Esophagus (tissue), 2 donors: ENCODE measurements around the gene NDRG3. TPM values are rescaled to one million over a fixed set of nuclear protein-coding genes. Genes with fewer than 3 reads are reported as not detected.

Source experiments
- H3K27ac ChIP-seq, 2 donors: one replicate each; pipeline ENCODE4 v1.5.1; 2013; ENCODE audit warnings: low read depth in 2 of 2, mild to moderate bottlenecking in 2 of 2, inconsistent platforms in 1 of 2, low read length in 1 of 2, moderate library complexity in 1 of 2
- H3K27me3 ChIP-seq, 2 donors: one replicate each; pipeline ENCODE4 v1.6.1; 2013; ENCODE audit warnings: low read length in 2 of 2, control low read depth in 1 of 2, mild to moderate bottlenecking in 1 of 2; ENCODE audit not compliant: insufficient read depth in 2 of 2, control insufficient read depth in 1 of 2
- H3K36me3 ChIP-seq, 2 donors: one replicate each; pipeline ENCODE4 v1.6.1; 2013; ENCODE audit warnings: low read length in 1 of 2; ENCODE audit not compliant: control insufficient read depth in 2 of 2, insufficient read depth in 2 of 2
- H3K4me1 ChIP-seq, 2 donors: one replicate each; pipeline ENCODE4 v1.6.1; 2013; ENCODE audit warnings: low read length in 1 of 2; ENCODE audit not compliant: control insufficient read depth in 2 of 2, insufficient read depth in 2 of 2
- H3K4me3 ChIP-seq, 2 donors: one replicate each; pipeline ENCODE4 v1.5.1; 2013; ENCODE audit warnings: low read length in 2 of 2, mild to moderate bottlenecking in 2 of 2, low read depth in 1 of 2, moderate library complexity in 1 of 2
- H3K9me3 ChIP-seq, 2 donors: one replicate each; pipeline ENCODE4 v1.6.1; 2013; ENCODE audit warnings: mild to moderate bottlenecking in 2 of 2, low read depth in 1 of 2, low read length in 1 of 2, moderate library complexity in 1 of 2; ENCODE audit not compliant: control insufficient read depth in 2 of 2, insufficient read depth in 1 of 2
- WGBS, 2 donors: extraction: QIAGEN DNeasy Blood & Tissue Kit; methylation state at CpG; one replicate each; pipeline ENCODE4 v1.1.7; 2013; 5-methylcytosine and 5-hydroxymethylcytosine counted together
- polyA plus RNA-seq, 2 donors: library from polyadenylated mRNA; stranded (reverse); fragments of 200-250 nt; gene quantifications; one replicate each; pipeline ENCODE4 v1.2.3, GENCODE V29; 2013
- donor health status: healthy with polysubstance abuse.
- donor health status: Bipolar disorder and iron deficiency.

NDRG3 gene
- polyA plus RNA-seq, 2 donors: 14.6 TPM

DNA sequence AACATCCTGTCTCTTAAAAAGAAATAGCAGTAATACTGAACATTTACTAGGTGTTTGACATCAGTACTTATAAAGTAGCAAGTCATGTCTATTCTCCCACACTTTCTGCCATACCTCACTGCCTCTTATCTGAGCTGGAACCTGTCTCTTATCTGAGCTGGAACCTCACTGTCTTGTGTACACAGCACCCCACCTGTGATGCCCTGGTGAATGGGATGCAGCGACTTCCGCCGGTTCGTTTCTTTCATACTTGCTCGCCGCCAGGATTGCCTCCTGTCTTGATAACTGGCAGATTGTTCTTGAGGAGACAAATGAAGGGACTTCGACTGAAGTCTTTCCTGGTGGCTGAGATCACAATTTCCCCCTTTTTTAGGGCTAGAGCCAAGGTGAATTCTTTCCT lies 24.8 kb upstream of the NDRG3 start:
- H3K4me3 ChIP-seq: no peak overlapping the region
- no peaks in the 10 kb centered on the region for H3K4me1 ChIP-seq
- H3K36me3 ChIP-seq: no peaks in the 10 kb centered on the region
- 82 to 83% methylated on average over 7 of the region's 7 CpGs for WGBS, 2 donors
- no peak overlapping the region for H3K27ac ChIP-seq
- H3K9me3 ChIP-seq: no peaks in the 10 kb centered on the region
- no peaks in the 10 kb centered on the region for H3K27me3 ChIP-seq

DNA sequence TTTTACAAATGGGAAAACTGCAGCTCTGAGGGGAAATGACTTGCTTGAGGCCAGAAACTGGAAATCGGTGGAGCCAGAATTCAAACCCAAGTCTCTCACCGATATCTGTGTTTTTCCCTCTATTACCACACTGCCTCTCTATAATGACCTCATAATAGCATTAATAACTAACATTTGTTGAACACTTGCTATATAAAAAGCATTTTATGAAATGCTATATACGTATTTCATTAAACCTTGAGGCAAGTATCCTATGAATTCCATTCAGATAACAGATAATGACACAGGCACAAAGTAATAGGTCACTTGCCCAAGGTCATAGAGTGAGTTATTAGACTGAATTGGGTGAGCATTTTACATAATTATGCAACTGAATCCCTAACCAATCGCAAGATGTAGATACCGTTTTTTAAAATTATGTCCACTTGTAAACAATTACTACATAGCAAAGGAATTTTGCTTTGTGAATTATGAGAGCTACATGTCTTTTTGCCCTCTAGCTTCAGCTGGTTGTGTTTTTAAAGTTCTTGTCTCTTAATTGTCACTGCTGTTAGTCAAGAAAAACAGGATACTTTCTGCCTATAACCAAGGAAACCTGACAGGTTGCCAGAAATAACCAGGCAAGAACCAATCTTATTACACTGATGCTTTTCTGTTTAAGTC lies 23.0 kb upstream of the NDRG3 start:
- Histone ChIP-seq H3K36me3 (no peaks in the 10 kb centered on the region), H3K27ac (no peak overlapping the region), H3K27me3 (no peaks in the 10 kb centered on the region), H3K4me1 (no peaks in the 10 kb centered on the region), H3K9me3 (no peaks in the 10 kb centered on the region), H3K4me3 (no peak overlapping the region)
- 53 to 68% methylated on average over 5 of the region's 5 CpGs for WGBS, 2 donors

DNA sequence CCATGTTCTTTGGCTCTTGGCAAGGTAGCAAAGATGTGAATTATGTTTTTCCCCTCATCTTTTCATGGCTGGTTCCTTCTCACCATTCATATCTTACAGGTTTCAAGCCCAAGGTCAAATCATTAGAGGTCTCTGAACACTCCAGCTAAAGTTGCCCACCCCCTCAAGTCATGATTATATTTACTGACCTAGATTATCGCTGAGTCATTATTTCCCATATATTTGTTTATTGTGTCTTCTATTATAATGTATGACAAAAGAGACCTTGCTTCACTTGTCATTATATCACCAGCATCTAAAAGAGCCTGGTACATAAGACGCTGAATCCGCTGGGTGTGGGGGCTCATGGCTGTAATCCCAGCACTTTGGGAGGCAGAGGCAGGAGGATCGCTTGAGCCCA lies 15.2 kb upstream of the NDRG3 start:
- Histone ChIP-seq H3K36me3 (no peaks in the 10 kb centered on the region), H3K4me3 (no peak overlapping the region), H3K27ac (no peak overlapping the region), H3K4me1 (no peaks in the 10 kb centered on the region), H3K27me3 (no peaks in the 10 kb centered on the region), H3K9me3 (no peaks in the 10 kb centered on the region)
- WGBS, 2 donors: 97 to 99% methylated on average over 4 of the region's 4 CpGs

DNA sequence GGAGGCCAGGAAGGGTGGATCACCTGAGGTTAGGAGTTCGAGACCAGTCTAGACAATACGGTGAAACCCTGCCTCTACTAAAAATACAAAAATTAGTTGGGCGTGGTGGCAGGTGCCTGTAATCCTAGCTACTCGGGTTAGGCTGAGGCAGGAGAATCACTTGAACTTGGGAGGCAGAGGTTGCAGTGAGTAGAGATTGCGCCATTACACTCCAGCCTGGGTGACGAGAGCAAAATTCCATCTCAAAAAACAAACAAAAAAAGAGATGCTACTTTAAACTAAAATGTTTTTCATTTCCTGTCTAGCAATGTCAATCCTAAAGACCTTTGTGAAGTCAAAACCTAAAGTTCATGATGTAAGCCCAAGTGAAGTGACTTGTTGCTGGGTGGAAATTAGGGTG lies 14.8 kb upstream of the NDRG3 start:
- no peak overlapping the region for H3K27ac ChIP-seq
- no peak overlapping the region for H3K4me3 ChIP-seq
- no peaks in the 10 kb centered on the region for H3K36me3 ChIP-seq
- no peaks in the 10 kb centered on the region for H3K9me3 ChIP-seq
- no peaks in the 10 kb centered on the region for H3K27me3 ChIP-seq
- WGBS, 2 donors: 87 to 89% methylated on average over 6 of the region's 6 CpGs
- H3K4me1 ChIP-seq: no peaks in the 10 kb centered on the region

DNA sequence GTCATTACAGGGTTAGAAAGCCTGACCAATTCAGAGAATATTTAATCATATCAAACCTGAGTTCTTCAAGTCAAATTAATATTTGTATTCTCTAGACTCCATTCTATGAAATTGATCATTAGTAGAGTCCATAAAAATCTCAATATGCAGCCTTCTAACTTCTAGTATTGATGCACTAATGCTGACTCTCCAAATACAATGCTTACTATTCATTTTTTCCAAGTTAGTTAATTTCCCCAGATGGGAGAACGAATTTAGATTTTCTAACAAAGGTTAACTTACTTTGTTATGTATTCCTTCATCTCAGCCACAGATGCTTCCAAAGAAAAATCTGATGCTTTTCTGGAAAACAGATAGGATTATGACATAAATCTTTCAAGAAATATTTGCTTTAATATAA lies 12.4 kb upstream of the NDRG3 start:
- Histone ChIP-seq H3K36me3 (no peaks in the 10 kb centered on the region), H3K27me3 (no peaks in the 10 kb centered on the region), H3K4me3 (no peak overlapping the region), H3K4me1 (no peaks in the 10 kb centered on the region), H3K27ac (no peak overlapping the region), H3K9me3 (no peaks in the 10 kb centered on the region)
- 93 to 95% methylated on average over 1 of the region's 1 CpG for WGBS, 2 donors

DNA sequence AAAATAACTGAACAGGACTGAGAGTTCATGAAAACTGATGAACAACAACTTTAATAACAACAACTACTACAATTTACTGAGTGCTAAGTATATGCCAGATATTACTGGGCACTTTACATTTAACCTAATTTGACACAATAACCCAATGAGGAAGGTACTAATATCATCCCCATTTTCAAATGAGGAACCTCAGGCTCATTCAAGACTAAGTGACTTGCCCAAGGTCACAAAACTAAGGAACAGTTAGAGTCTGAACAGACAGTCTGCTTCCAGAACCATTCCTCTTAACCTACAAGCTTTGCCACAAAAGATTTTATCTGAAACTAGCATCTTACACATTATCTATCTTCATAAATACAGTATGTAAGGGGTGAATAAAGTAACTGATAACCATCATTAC lies 10.6 kb upstream of the NDRG3 start:
- no peaks in the 10 kb centered on the region for H3K36me3 ChIP-seq
- no peak overlapping the region for H3K27ac ChIP-seq
- H3K9me3 ChIP-seq: no peaks in the 10 kb centered on the region

DNA sequence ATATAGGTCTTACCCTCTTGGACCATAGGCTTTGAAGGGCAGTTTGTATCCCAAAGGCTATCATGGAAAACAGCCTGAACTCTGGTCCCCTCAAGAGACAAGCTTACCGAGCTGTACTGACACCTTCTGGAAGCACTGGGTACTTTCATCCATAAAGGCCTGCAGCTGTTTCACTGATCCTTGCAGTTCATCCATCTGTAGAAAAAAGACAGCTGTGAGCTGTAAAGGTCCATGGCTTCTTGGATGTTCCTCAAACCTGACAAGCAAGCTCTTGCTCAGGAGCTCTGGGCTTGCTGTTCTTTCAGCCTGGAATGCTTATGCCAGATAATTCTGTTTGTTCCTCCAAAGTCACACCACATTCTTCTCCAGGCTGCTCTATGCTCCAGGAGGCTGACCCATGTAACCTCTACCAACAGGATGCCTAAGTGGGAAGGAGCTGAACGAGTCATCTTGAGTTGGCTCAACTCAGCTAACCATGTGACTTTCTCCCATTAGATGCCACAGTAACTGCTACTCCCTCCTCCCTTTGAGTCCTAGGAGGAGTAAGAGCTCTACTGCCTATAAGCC lies 8.8 kb upstream of the NDRG3 start:
- H3K27me3 ChIP-seq: no peaks in the 10 kb centered on the region
- no peaks in the 10 kb centered on the region for H3K36me3 ChIP-seq
- H3K9me3 ChIP-seq: no peaks in the 10 kb centered on the region
- no peaks in the 10 kb centered on the region for H3K4me1 ChIP-seq
- no peak overlapping the region for H3K4me3 ChIP-seq
- H3K27ac ChIP-seq: peak overlapping the region in 1 of 2 donors; percentile 28
- 7% methylated on average over 2 of the region's 2 CpGs for WGBS, 2 donors

More for the DNA sequence above, 10.6 kb upstream of the NDRG3 start:
- no peaks in the 10 kb centered on the region for H3K27me3 ChIP-seq
- no peaks in the 10 kb centered on the region for H3K4me1 ChIP-seq
- H3K4me3 ChIP-seq: no peak overlapping the region

DNA sequence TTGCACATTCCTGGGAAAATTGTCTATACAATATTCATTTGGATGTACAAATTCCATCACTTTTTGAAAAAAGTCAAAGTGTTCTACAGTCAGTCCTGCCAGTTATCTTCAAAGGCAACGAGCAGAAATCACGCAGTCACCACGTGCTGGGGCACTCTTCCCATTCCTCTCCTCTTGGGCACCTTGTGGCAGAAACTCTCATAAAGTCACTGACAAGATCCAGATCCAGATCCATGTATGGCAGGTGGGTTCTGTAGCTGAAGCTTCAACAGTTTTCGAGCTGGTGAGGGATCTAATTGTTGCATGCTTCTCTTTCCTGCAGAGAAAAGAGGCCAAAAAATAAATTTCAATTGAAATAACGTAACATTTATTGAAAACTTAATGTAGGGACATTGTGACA lies 6.7 kb upstream of the NDRG3 start:
- Histone ChIP-seq H3K27ac (no peak overlapping the region), H3K36me3 (no peaks in the 10 kb centered on the region), H3K4me1 (no peaks in the 10 kb centered on the region), H3K27me3 (no peaks in the 10 kb centered on the region), H3K9me3 (no peaks in the 10 kb centered on the region), H3K4me3 (no peak overlapping the region)
- WGBS, 2 donors: 88 to 91% methylated on average over 5 of the region's 5 CpGs

DNA sequence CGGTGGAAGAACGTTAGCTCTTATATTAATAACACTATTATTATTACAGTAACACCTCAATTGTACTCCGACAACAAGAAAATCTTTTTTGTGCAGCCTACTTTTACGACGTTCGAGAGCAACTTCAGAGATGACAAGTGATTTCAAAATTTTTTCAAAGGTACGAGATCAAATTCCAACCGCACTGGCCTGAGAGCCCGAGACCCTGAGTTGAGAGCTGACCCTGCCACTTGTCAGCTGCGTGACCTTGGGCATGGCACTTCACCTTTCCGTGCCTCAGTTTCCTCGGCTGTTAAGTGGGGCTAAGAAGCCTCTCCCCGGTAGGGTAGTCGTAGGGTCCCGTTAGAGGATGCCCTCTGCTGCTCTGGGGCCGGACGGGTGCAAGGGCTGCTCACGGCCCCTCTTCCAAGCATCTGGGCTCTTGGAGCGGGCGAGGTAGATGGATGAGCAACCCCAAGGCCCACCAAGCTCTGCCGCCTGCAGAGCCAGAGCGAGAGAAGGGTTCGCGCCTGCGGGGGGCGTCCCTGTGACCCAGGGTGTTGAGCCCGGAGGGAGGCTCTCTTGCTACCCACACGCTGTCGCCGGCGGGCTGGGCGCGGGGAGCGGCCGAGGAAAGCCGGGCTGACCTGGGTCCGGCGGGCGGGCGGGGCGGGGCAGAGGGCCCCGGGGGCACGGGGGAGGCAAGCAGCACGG lies 510 bp downstream of the NDRG3 start:
- H3K4me1 ChIP-seq: peaks cover 3% of the 10 kb centered on the region in 2 donors
- H3K27me3 ChIP-seq: no peaks in the 10 kb centered on the region
- no peaks in the 10 kb centered on the region for H3K9me3 ChIP-seq
- H3K4me3 ChIP-seq: peak overlapping the region; percentile 80 to 91
- peak overlapping the region; percentile 21 to 37 for H3K27ac ChIP-seq
- H3K36me3 ChIP-seq: no peaks in the 10 kb centered on the region
- WGBS, 2 donors: 4% methylated on average over 32 to 44 of the region's 44 CpGs

DNA sequence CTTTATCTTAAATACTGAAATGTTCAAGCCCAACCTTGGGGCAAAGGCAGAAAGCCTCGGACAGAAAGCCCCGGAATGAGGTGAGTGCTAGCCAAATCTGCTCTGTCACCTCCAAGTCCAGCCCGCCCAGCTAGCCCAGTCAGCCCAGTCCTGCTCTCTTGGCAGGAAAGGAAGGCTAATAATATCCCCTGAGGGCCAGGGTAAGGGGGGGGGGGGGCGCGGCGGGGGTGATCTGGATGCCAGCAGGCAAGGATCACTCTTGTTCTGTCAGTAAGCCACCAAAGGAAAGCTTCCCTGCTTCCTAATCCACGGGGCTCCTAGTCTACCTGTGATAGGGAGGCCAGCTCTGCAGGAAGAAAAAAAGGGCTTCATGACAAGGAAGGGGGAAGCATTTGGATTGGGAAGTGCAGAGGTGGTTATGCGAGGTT lies 1.1 kb downstream of the NDRG3 start:
- no peak overlapping the region for H3K27ac ChIP-seq
- peaks cover 3% of the 10 kb centered on the region in 2 donors for H3K4me1 ChIP-seq
- WGBS, 2 donors: 10 to 16% methylated on average over 6 to 8 of the region's 8 CpGs
- peak overlapping the region; percentile 80 to 91 for H3K4me3 ChIP-seq
- no peaks in the 10 kb centered on the region for H3K27me3 ChIP-seq
- no peaks in the 10 kb centered on the region for H3K36me3 ChIP-seq
- H3K9me3 ChIP-seq: no peaks in the 10 kb centered on the region
